ENCODE data around the gene SP140L. TPM values are rescaled to one million over a fixed set of nuclear protein-coding genes. Genes with fewer than 3 reads are reported as not detected.

Gene SP140L
- total RNA-seq, result 6.5 and 10.6 TPM in 2 replicates

GRCh38 chr2:230326453-230327417, at the start of gene SP140L:
TSS of gene SP140L (plus strand) at chr2:230327193. CDS start at chr2:230327270, 77 bp downstream.

DNA sequence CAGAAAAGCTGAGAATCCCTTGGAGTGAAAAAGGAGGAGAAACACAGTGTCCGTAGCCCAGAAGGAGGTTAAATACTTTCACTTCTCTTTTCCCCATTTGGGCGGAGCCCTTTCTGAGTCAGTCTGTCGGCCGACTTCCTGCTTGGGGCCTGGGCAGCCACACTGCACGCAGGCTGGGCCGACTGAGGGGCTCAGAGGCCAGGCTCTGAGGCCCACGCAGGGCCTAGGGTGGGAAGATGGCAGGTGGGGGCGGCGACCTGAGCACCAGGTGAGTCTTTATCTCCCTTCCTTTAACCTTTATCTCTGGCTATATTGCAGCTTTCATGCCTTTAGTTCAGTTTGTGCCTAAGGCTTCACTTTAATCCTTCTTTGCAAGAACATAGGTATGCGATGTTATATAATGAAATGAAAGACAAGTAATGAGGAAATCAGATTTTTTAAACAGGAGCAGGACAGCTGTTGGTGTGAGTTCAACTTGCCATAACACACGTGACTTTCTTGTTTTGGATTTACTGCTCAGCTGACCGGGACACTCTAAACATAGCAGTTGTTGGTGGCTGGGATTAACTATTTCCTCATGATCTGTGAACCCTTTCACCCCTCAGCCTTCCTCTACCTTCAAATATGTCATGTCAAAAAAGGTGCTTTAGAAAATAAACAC, 89.2 kb downstream of the SP140L start, which contains the start of gene SP100:
Gene SP100, plus strand, starts transcription at position 141 of the 661 bp plus-strand sequence. Its CDS starts 96 bp downstream, at position 237.

Other genes with a start within 250 kb of the SP140L start
- 7.6 and 12.9 TPM in 2 replicates for gene SP110, start 107.2 kb upstream of the SP140L start, total RNA-seq
- not detected in 2 replicates for gene SP140, start 101.5 kb upstream of the SP140L start, total RNA-seq
- gene SP100, start 89.0 kb downstream of the SP140L start, total RNA-seq, result 54.6 and 66.1 TPM in 2 replicates

Measured in pericardium fibroblast (primary cell).